ENCODE results near the gene VANGL1.

DNA sequence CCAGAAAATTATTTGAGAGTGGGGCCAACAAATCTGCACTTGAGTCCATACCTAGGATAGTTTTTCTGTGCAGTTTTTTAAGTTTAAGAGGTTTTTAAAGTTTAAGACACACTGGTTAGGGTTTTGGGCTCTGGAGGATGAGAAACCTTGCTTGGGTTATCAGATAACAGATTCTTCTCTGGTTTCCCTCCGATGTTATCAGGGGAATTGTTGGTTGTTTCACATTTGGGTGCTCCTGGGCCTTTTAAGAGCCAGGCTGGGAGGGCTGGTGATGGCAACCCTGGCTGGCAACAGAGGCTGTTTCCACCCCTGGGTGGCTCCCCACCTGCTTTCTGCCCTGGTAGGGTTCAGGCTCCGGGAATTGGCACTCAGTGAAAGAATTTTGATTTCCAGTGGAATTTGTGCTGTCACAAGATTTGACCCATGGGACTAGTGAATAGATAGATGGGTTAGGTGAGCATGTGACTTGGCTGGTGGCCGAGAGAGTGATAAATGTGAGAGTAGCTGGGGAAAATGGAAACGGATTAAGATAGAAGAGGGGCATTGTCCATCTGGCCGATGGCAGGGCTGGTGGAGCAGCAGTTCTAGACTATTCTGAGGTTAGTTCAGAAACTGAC is 14.8 kb downstream of the VANGL1 start:
- TF ChIP-seq CTCF (IDR thresholded peaks at IDR 0.05) (no peak), POLR2A (IDR thresholded peaks at IDR 0.05) (no peak)

Data from esophagus squamous epithelium (tissue), 4 donors.